Cortex of kidney (tissue), 1 donor: ENCODE measurements around the gene CASKIN1.

Source experiments
- DNase-seq: peaks from one replicate; lab custom pipeline; 2025; lab: John Stamatoyannopoulos, UW

Gene CASKIN1

GRCh38 chr16:2176047-2176446, 20.4 kb downstream of the CASKIN1 start:
- no peak for DNase-seq

GRCh38 chr16:2175454-2175853, 21.0 kb downstream of the CASKIN1 start:
- DNase-seq: no peak

- DNase-seq: no peak
Observed at GRCh38 chr16:2174396-2175131, 21.8 kb downstream of the CASKIN1 start.

- no peak for DNase-seq
Observed at GRCh38 chr16:2173916-2174315, 22.5 kb downstream of the CASKIN1 start.

GRCh38 chr16:2173366-2173765, 23.0 kb downstream of the CASKIN1 start:
- DNase-seq: no peak

GRCh38 chr16:2172688-2173335, 23.6 kb downstream of the CASKIN1 start:
- no peak for DNase-seq

- DNase-seq: no peak
Observed at GRCh38 chr16:2171601-2172178, 24.7 kb downstream of the CASKIN1 start.

GRCh38 chr16:2170587-2171435, 25.6 kb downstream of the CASKIN1 start:
- no peak for DNase-seq

GRCh38 chr16:2170080-2170479, 26.3 kb downstream of the CASKIN1 start:
- no peak for DNase-seq

GRCh38 chr16:2167068-2167638, 29.3 kb downstream of the CASKIN1 start:
- no peak for DNase-seq

GRCh38 chr16:2166263-2167067, 29.9 kb downstream of the CASKIN1 start:
- no peak for DNase-seq

GRCh38 chr16:2165861-2166260, 30.5 kb downstream of the CASKIN1 start:
- DNase-seq: no peak

- no peak for DNase-seq
Observed at GRCh38 chr16:2163211-2163881, 33.1 kb downstream of the CASKIN1 start.

- no peak for DNase-seq
Observed at GRCh38 chr16:2162676-2163118, 33.7 kb downstream of the CASKIN1 start.

- DNase-seq: no peak
Observed at GRCh38 chr16:2161911-2162310, 34.5 kb downstream of the CASKIN1 start.

- DNase-seq: no peak
Observed at GRCh38 chr16:2160915-2161551, 35.4 kb downstream of the CASKIN1 start.

- no peak for DNase-seq
Observed at GRCh38 chr16:2159175-2159838, 37.1 kb downstream of the CASKIN1 start.

- DNase-seq: no peak
Observed at GRCh38 chr16:2158262-2158638, 38.2 kb downstream of the CASKIN1 start.

- DNase-seq: no peak
Observed at GRCh38 chr16:2157480-2158261, 38.7 kb downstream of the CASKIN1 start.
